Activated CD4-positive, alpha-beta T cell treated with anti-CD3 and anti-CD28 coated beads, Interleukin-2, amount 50 U/mL, for 4 hours (primary cell): Measurements from ENCODE around the gene TAS2R20.

Experiments used
- DNase-seq, 2 experiments: peaks; one replicate each; pipeline ENCODE4 v3.0.0-alpha.2; 2020

TAS2R20 gene

GRCh38 chr12:10957741-10958140 lies 40.4 kb downstream of the TAS2R20 start:
- no peak for DNase-seq

- no peak for DNase-seq
Measured at GRCh38 chr12:10956085-10956484, 42.0 kb downstream of the TAS2R20 start.

- DNase-seq: no peak
Measured at GRCh38 chr12:10952645-10953044, 45.5 kb downstream of the TAS2R20 start.
